OCI-LY3 (cell line): ENCODE data around the gene CAPRIN2.

Experiments used
- CTCF ChIP-seq: fragments of 200-600, 300-600 bp; sonication (generic); IDR thresholded peaks from 2 replicates; pipeline ENCODE4 v1.5.1; 2014; ENCODE audit warnings: antibody characterized with exemption, low read length, low read depth
- EZH2phosphoT487 ChIP-seq: fragments of 200-600 bp; shearing (Covaris generic); IDR thresholded peaks from 2 replicates; pipeline ENCODE4 v1.6.1; 2018; ENCODE audit warnings: antibody characterized with exemption, mixed run types, low read depth

DNA sequence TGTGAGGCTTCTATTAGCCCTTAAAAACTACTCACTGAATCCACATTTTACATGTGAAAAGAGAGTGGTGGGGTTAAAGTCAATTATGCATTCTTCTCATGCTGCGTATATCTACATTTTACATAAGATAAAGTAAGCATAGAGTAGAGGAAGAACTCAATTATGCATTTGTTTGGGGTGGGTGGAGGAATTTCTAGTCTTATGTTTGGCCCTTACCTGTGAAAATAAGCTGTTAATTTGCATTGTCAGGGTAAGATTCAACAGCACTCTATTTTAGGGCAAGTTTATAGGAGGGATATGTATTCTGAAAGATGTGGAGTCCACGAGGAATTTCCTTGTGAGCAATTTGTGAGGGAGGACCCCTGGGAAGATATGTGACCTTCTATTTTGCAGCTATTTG is 30.9 kb upstream of the CAPRIN2 start:
- TF ChIP-seq CTCF = no peak
- no peak for TF ChIP-seq EZH2phosphoT487
